HCT116 (cell line): ENCODE results near the gene SF3B6. TPM values are rescaled to one million over a fixed set of nuclear protein-coding genes. Genes with fewer than 3 reads are reported as not detected.

ENCODE experiments used
- ATAC-seq: fragments of 200-7000 bp; cut with Tn5 transposase; 2 replicates; pipeline ENCODE4 v1.9.1; 2020; ENCODE audit warnings: mild to moderate bottlenecking, moderate library complexity
- BruUV-seq: library from RNA; stranded (reverse); fragments of 400-500 nt; replicated peaks from 2 replicates; lab custom pipeline; 2021; lab: Mats Ljungman, UMichigan
- CTCF ChIA-PET: fragments of 300-600 bp; sonication (Branson Sonifier 250); formaldehyde crosslinking; loops from one replicate; lab custom pipeline; 2021; ENCODE audit warnings: antibody characterized with exemption; lab: Charles Lee
- POLR2A ChIA-PET: fragments of 300-600, 350-600 bp; sonication (Branson Sonifier 250); formaldehyde crosslinking; loops from one replicate; lab custom pipeline; 2021; ENCODE audit warnings: antibody characterized with exemption; lab: Charles Lee
- RAD21 ChIA-PET, 2 experiments: fragments of 300-600 bp; sonication (Branson Sonifier 250); formaldehyde crosslinking; loops; one replicate each; lab custom pipeline; 2023; ENCODE audit warnings: low total read pairs in 2 of 2; ENCODE audit not compliant: uncharacterized antibody in 2 of 2, unreplicated experiment in 2 of 2, low non-redundant PET in 1 of 2; lab: Charles Lee
- DNase-seq: peaks from one replicate; pipeline ENCODE4 v3.0.0-alpha.2; 2010; ENCODE audit warnings: low read depth, low spot score
- H2AFZ ChIP-seq: fragments of 200-600 bp; shearing (Covaris generic), sonication (generic); 2 replicates; pipeline ENCODE4 v1.6.1; 2017; ENCODE audit warnings: low read depth, mixed run types, mixed read lengths, antibody characterized with exemption, low read length; ENCODE audit not compliant: poor library complexity, severe bottlenecking
- H3K27ac ChIP-seq: 2 replicates; pipeline ENCODE4 v1.5.1; 2012; ENCODE audit warnings: low read depth, low read length
- H3K27me3 ChIP-seq: fragments of 200-600 bp; sonication (generic); 2 replicates; pipeline ENCODE4 v1.6.1; 2016; ENCODE audit warnings: mixed run types, low read length, mixed read lengths; ENCODE audit not compliant: insufficient read depth
- H3K36me3 ChIP-seq, 2 experiments: fragments of 200-500 bp in 1 of 2; fragments of 200-600 bp in 1 of 2; sonication (Bioruptor generic) in 1 of 2; sonication (generic) in 1 of 2; 2 replicates each; pipeline versions ENCODE4 v1.5.1 to v1.6.1; 2014 to 2016; ENCODE audit warnings: low read length in 2 of 2, inconsistent platforms in 1 of 2, mixed read lengths in 1 of 2, mixed run types in 1 of 2; ENCODE audit not compliant: insufficient read depth in 2 of 2, control insufficient read depth in 1 of 2
- H3K4me1 ChIP-seq, 2 experiments: fragments of 200-600 bp in 1 of 2; sonication (generic) in 1 of 2; 2 replicates each; pipeline versions ENCODE4 v1.5.1 to v1.6.1; 2012 to 2017; ENCODE audit warnings: low read length in 2 of 2, inconsistent platforms in 1 of 2, mild to moderate bottlenecking in 1 of 2, mixed read lengths in 1 of 2, mixed run types in 1 of 2, moderate library complexity in 1 of 2; ENCODE audit not compliant: insufficient read depth in 2 of 2, control insufficient read depth in 1 of 2
- H3K4me2 ChIP-seq: fragments of 200-600 bp; sonication (generic); 2 replicates; pipeline ENCODE4 v1.6.1; 2017; ENCODE audit warnings: mixed run types, low read length, mixed read lengths
- H3K4me3 ChIP-seq, 2 experiments: fragments of 200-600 bp in 1 of 2; sonication (generic) in 1 of 2; replicated peaks in 1 of 2; 2 replicates each; pipeline ENCODE4 v1.5.1; 2011 to 2016; ENCODE audit warnings: low read length in 2 of 2, control low read depth in 1 of 2, low read depth in 1 of 2, mild to moderate bottlenecking in 1 of 2, mixed read lengths in 1 of 2, mixed run types in 1 of 2
- H3K79me2 ChIP-seq: fragments of 200-600 bp; sonication (generic); 2 replicates; pipeline ENCODE4 v1.6.1; 2017; ENCODE audit warnings: mild to moderate bottlenecking, mixed run types, low read length, moderate library complexity, mixed read lengths; ENCODE audit not compliant: insufficient read depth
- H3K9ac ChIP-seq: fragments of 200-600 bp; sonication (generic); 2 replicates; pipeline ENCODE4 v1.6.1; 2016; ENCODE audit warnings: low read length, mixed read lengths
- H3K9me2 ChIP-seq: fragments of 200-600 bp; sonication (generic), shearing (Covaris generic); 2 replicates; pipeline ENCODE4 v1.6.1; 2017; ENCODE audit warnings: mixed run types, mild to moderate bottlenecking, moderate library complexity; ENCODE audit not compliant: insufficient read depth
- H3K9me3 ChIP-seq, 2 experiments: fragments of 200-500 bp in 1 of 2; fragments of 200-600 bp in 1 of 2; sonication (Bioruptor generic) in 1 of 2; sonication (generic) in 1 of 2; 2 replicates each; pipeline ENCODE4 v1.6.1; 2014 to 2017; ENCODE audit warnings: low read length in 2 of 2, mixed read lengths in 2 of 2, inconsistent platforms in 1 of 2, low read depth in 1 of 2, mild to moderate bottlenecking in 1 of 2, mixed run types in 1 of 2, moderate library complexity in 1 of 2; ENCODE audit not compliant: control insufficient read depth in 1 of 2, insufficient read depth in 1 of 2
- H4K20me1 ChIP-seq: fragments of 200-600 bp; sonication (generic), shearing (Covaris generic); 2 replicates; pipeline ENCODE4 v1.6.1; 2017; ENCODE audit warnings: mixed run types, mild to moderate bottlenecking, moderate library complexity; ENCODE audit not compliant: insufficient read depth
- CBX3 ChIP-seq: IDR thresholded peaks from 2 replicates; pipeline ENCODE4 v1.6.1; 2012; ENCODE audit warnings: low read depth
- CEBPB ChIP-seq: IDR thresholded peaks from 2 replicates; pipeline ENCODE4 v1.6.1; 2012; ENCODE audit warnings: low read depth
- EGR1 ChIP-seq: IDR thresholded peaks from 2 replicates; pipeline ENCODE4 v1.6.1; 2012; ENCODE audit warnings: low read depth
- ELF1 ChIP-seq: IDR thresholded peaks from 2 replicates; pipeline ENCODE4 v1.6.1; 2012; ENCODE audit warnings: low read depth, borderline replicate concordance
- POLR2A ChIP-seq: IDR thresholded peaks from 2 replicates; pipeline ENCODE4 v1.7.0; 2011; ENCODE audit warnings: borderline replicate concordance; ENCODE audit not compliant: insufficient read depth, insufficient read length; ENCODE audit errors: extremely low read depth
- POLR2AphosphoS5 ChIP-seq: IDR thresholded peaks from 2 replicates; pipeline ENCODE4 v1.6.1; 2011; ENCODE audit warnings: mild to moderate bottlenecking, low read depth, low read length, moderate library complexity
- SIN3A ChIP-seq: IDR thresholded peaks from 2 replicates; pipeline ENCODE4 v1.6.1; 2012; ENCODE audit warnings: low read depth
- SP1 ChIP-seq: IDR thresholded peaks from 2 replicates; pipeline ENCODE4 v1.6.1; 2012; ENCODE audit warnings: low read depth
- SRF ChIP-seq: IDR thresholded peaks from 2 replicates; pipeline ENCODE4 v1.6.1; 2012; ENCODE audit warnings: low read depth
- TCF7L2 ChIP-seq: IDR thresholded peaks from 2 replicates; pipeline ENCODE4 v1.7.0; 2011; ENCODE audit warnings: borderline replicate concordance, inconsistent platforms; ENCODE audit not compliant: insufficient read depth, insufficient read length; ENCODE audit errors: extremely low read depth
- YY1 ChIP-seq: IDR thresholded peaks from 2 replicates; pipeline ENCODE4 v1.6.1; 2011; ENCODE audit warnings: low read length, low read depth, moderate library complexity, mild to moderate bottlenecking; ENCODE audit not compliant: insufficient replicate concordance; ENCODE audit errors: extremely low read depth
- ZFX ChIP-seq: fragments of 450-650 bp; IDR thresholded peaks from 2 replicates; pipeline ENCODE4 v1.6.1; 2017
- ZNF274 ChIP-seq: fragments of 200-500 bp; sonication (Bioruptor generic); IDR thresholded peaks from 2 replicates; pipeline ENCODE4 v1.6.1; 2014; ENCODE audit warnings: mild to moderate bottlenecking, low read depth, low read length, inconsistent platforms
- intact Hi-C: fragments of 100-400 bp; cut with micrococcal nuclease; formaldehyde crosslinking; loops from 2 replicates; pipeline ENCODE4 v1.10.0; 2022
- total RNA-seq: library from RNA; stranded (reverse); gene quantifications from one replicate; pipeline ENCODE4 v1.2.1, GENCODE V29; 2021; ENCODE audit not compliant: unreplicated experiment
- TF ChIP-seq, protein P1 (sequence below): IDR thresholded peaks from 2 replicates; pipeline ENCODE4 v1.6.1; 2012
- TF ChIP-seq, protein P2 (sequence below): IDR thresholded peaks from 2 replicates; pipeline ENCODE4 v1.6.1; 2011; ENCODE audit warnings: mild to moderate bottlenecking, low read length, moderate library complexity; ENCODE audit not compliant: insufficient replicate concordance; ENCODE audit errors: extremely low read depth

SF3B6 gene
- total RNA-seq, 1 experiment from 2014 or later, result 129 TPM

DNA sequence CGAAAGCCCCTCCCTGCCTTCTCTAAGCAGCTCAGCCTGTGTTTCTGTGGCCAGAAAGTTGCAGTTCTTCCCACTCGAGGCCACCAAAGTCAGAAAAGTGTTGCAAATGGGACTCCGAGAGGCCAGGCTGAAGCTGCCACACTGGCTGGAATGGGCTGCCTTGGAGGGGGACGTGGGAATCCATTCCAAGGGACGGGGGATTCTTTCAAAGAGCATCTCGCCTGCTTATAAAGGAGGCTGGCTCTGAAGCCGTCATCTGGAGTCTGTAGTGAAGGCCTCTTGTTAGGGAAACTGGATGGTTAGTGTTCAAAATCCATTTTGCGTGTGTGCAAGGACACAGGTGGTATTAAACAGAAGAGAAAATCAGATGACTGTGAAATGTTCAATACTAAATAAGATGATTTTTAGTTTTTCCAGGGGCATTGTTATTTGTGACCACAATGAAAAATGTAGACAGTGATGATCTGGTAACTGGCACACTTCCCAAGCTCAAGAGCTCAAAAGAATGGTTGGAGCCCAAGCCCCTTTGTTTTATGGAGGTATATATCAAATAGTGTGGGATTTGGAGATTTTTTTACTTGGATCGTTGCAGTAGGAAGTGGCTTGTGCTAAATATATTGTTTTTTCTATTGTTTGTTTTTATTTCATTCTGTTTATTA lies 47.9 kb upstream of the SF3B6 start:
- TSS peak; percentile 65 for BruUV-seq
- TF ChIP-seq SP1 (no peak), EGR1 (no peak)
- TF ChIP-seq, all 23 proteins: peak for 0
- Histone ChIP-seq H3K27ac (peak overlapping the region; percentile 76), H3K9me2 (no peaks in the 10 kb centered on the region), H3K4me1 (peaks cover 7 to 15% of the 10 kb centered on the region in 2 experiments; a peak in 3 of 4 replicates), H3K79me2 (no peaks in the 10 kb centered on the region), H3K4me3 (peak overlapping the region; percentile 75 to 76), H3K9me3 (no peaks in the 10 kb centered on the region), H4K20me1 (no peaks in the 10 kb centered on the region), H3K9ac (peak overlapping the region; percentile 71), H3K4me2 (peak overlapping the region; percentile 90), H3K27me3 (no peaks in the 10 kb centered on the region), H3K36me3 (no peaks in the 10 kb centered on the region), H2AFZ (no peak overlapping the region)
- ChIA-PET RAD21 (no interaction called here), CTCF (interaction anchor here (1.6 kb wide), 1 partner anchor 40 kb away, joined by 6 read pairs; the partner anchor contains the start of gene TP53I3), POLR2A (interaction anchor here (1.1 kb wide), 1 partner anchor 40 kb away, joined by 5 read pairs; the partner anchor contains the start of gene TP53I3)
- intact Hi-C loops, result loop anchor here (2.0 kb wide), 2 partner anchors 39 to 75 kb away; partner anchors contain the start of genes FKBP1B and TP53I3
- DNase-seq, result no peak
- ATAC-seq, result no peak

DNA sequence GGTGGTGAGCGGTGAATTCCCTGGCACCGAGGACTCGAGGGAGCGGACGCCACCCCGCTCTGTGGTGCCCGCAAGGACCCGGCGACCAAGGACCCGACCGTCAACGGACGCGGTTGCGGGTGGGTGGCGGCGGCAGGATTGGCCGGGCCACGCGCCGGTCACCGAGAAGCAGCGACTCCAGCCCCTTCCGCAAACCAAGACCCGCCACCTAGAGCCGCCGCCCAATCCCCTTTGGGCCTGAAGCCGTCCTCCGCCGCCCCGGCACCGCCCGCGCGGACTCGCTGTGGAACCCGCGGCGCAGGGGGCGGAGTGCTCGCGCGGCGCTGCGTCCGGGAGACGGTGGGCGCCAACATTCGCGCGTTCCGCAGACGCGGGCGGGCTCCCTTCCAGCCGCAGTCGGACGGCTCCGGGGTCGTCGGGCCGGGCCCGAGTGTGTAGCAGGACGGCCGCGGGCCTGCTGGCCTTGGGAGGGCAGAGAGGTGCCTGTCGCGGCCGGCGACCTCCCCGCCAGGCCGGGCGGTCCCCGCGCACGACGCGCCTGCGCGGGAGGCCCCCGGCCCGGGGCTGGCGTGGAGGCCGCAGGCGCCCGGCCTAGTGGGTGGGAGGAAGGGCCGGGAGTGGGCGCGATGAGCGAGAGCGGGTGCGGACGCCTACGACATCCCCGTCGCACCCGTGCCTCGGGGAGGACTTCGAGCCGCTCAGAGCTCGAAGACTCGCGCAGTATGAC lies 47.2 kb upstream of the SF3B6 start, which contains the start of the genes FAM228B and PFN4:
Gene FAM228B, plus strand, starts transcription at position 275 of the 727 bp plus-strand sequence. CDS start 893 bp downstream, outside the sequence.
Gene PFN4, minus strand, starts transcription at position 140 of the 727 bp plus-strand sequence. CDS start 799 bp downstream, outside the sequence.
- H2AFZ ChIP-seq, result peak within 1 kb of the TSS; percentile 71
- H3K4me3 ChIP-seq, result peak within 1 kb of the TSS; percentile 75 to 76
- H3K27ac ChIP-seq, result peak within 1 kb of the TSS; percentile 76
- H3K9me2 ChIP-seq, result no peaks in the 10 kb centered on the region
- peaks cover 7 to 15% of the 10 kb centered on the region in 2 experiments; a peak in 3 of 4 replicates for H3K4me1 ChIP-seq
- peak within 1 kb of the TSS; percentile 90 for H3K4me2 ChIP-seq
- CTCF ChIA-PET, result no interaction called here
- H3K27me3 ChIP-seq, result no peaks in the 10 kb centered on the region
- no peaks in the 10 kb centered on the region for H3K36me3 ChIP-seq
- RAD21 ChIA-PET, result no interaction called here
- DNase-seq (peak; percentile 59), ATAC-seq (peak; percentile 95)
- BruUV-seq, result no TSS peak
- H3K9ac ChIP-seq, result peak within 1 kb of the TSS; percentile 71
- H3K9me3 ChIP-seq, result no peaks in the 10 kb centered on the region
- no peaks in the 10 kb centered on the region for H3K79me2 ChIP-seq
- intact Hi-C loops, result loop anchor here (2.0 kb wide), 2 partner anchors 39 to 75 kb away; partner anchors contain the start of genes FKBP1B and TP53I3
- POLR2A ChIA-PET, result interaction anchor here (1.1 to 1.2 kb wide), 2 partner anchors 39 to 40 kb away, joined by 3 to 5 read pairs; partner anchors contain the start of gene TP53I3
- H4K20me1 ChIP-seq, result no peaks in the 10 kb centered on the region
- TF ChIP-seq SRF, result no peak
- no peak for TF ChIP-seq ZNF274
- TF ChIP-seq POLR2A, result peak; percentile 59
- TF ChIP-seq SP1, result peak; percentile 48; the same call in 1 of the 2 replicates
- TF ChIP-seq YY1, result peak; percentile 6
- TF ChIP-seq TCF7L2, result peak; percentile 29
- TF ChIP-seq CBX3, result no peak
- TF ChIP-seq, protein P1, sequence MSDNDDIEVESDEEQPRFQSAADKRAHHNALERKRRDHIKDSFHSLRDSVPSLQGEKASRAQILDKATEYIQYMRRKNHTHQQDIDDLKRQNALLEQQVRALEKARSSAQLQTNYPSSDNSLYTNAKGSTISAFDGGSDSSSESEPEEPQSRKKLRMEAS, result peak; percentile 80
- peak; percentile 81 for TF ChIP-seq POLR2AphosphoS5
- TF ChIP-seq, protein P2, sequence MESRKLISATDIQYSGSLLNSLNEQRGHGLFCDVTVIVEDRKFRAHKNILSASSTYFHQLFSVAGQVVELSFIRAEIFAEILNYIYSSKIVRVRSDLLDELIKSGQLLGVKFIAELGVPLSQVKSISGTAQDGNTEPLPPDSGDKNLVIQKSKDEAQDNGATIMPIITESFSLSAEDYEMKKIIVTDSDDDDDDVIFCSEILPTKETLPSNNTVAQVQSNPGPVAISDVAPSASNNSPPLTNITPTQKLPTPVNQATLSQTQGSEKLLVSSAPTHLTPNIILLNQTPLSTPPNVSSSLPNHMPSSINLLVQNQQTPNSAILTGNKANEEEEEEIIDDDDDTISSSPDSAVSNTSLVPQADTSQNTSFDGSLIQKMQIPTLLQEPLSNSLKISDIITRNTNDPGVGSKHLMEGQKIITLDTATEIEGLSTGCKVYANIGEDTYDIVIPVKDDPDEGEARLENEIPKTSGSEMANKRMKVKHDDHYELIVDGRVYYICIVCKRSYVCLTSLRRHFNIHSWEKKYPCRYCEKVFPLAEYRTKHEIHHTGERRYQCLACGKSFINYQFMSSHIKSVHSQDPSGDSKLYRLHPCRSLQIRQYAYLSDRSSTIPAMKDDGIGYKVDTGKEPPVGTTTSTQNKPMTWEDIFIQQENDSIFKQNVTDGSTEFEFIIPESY, result no peak
- TF ChIP-seq ZFX, result peak; percentile 99
- TF ChIP-seq ELF1, result no peak
- TF ChIP-seq SIN3A, result peak; percentile 69; the same call in 1 of the 2 replicates
- TF ChIP-seq CEBPB, result no peak
